ENCODE measurements around the gene USH2A.

DNA sequence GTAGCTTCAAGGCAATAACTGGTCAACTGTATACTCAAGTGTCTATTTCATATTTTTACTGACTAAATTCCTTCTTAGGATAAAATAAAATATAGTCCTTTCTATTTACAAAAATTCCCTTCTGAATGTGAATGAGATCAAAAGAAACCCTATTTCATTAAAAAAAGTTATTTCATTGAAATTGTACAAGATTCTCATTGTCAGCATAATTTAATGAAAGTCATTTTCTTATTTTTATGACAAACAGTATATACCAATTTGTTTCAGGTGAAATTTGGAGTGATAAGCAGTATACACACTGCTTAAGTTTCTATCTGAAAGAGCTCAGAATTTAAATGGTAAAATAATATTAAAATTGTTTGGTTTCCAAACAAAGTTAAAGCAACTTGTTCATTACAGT lies 269.2 kb downstream of the USH2A start:
- TF ChIP-seq, protein P1, sequence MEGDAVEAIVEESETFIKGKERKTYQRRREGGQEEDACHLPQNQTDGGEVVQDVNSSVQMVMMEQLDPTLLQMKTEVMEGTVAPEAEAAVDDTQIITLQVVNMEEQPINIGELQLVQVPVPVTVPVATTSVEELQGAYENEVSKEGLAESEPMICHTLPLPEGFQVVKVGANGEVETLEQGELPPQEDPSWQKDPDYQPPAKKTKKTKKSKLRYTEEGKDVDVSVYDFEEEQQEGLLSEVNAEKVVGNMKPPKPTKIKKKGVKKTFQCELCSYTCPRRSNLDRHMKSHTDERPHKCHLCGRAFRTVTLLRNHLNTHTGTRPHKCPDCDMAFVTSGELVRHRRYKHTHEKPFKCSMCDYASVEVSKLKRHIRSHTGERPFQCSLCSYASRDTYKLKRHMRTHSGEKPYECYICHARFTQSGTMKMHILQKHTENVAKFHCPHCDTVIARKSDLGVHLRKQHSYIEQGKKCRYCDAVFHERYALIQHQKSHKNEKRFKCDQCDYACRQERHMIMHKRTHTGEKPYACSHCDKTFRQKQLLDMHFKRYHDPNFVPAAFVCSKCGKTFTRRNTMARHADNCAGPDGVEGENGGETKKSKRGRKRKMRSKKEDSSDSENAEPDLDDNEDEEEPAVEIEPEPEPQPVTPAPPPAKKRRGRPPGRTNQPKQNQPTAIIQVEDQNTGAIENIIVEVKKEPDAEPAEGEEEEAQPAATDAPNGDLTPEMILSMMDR (conservative IDR thresholded peaks at IDR 0.05; ENCODE audit: low read depth, low read length): no peak
- no peak for TF ChIP-seq EZH2 (IDR thresholded peaks at IDR 0.05; ENCODE audit: borderline replicate concordance, low read depth, low read length, poor library complexity, severe bottlenecking)

Data from A673 (cell line).